Stomach (tissue), 4 donors: ENCODE results near the gene CA7.

Experiments used
- EP300 ChIP-seq: sonication (generic); formaldehyde crosslinking; IDR thresholded peaks from one replicate; pipeline ENCODE4 v1.6.1; 2017; ENCODE audit warnings: antibody characterized with exemption
- POLR2A ChIP-seq, 4 donors: fragments of 450-650 bp; IDR thresholded peaks; one replicate each; pipeline ENCODE4 v1.6.1; 2016; ENCODE audit warnings: antibody characterized with exemption in 4 of 4, control low read depth in 2 of 4, mild to moderate bottlenecking in 1 of 4, moderate library complexity in 1 of 4
- POLR2AphosphoS5 ChIP-seq, 3 donors: sonication (generic); formaldehyde crosslinking; IDR thresholded peaks; one replicate each; pipeline ENCODE4 v1.6.1; 2016; ENCODE audit warnings: antibody characterized with exemption in 3 of 3
- TF ChIP-seq, protein P1 (sequence below), 7 experiments: fragments of 450-650 bp in 4 of 7; fragments of 200-600 bp in 3 of 7; sonication (generic) in 3 of 7; IDR thresholded peaks; one replicate each; pipeline ENCODE4 v1.5.1; 2016 to 2019; ENCODE audit warnings: antibody characterized with exemption in 7 of 7, control low read depth in 2 of 7, mild to moderate bottlenecking in 1 of 7

DNA sequence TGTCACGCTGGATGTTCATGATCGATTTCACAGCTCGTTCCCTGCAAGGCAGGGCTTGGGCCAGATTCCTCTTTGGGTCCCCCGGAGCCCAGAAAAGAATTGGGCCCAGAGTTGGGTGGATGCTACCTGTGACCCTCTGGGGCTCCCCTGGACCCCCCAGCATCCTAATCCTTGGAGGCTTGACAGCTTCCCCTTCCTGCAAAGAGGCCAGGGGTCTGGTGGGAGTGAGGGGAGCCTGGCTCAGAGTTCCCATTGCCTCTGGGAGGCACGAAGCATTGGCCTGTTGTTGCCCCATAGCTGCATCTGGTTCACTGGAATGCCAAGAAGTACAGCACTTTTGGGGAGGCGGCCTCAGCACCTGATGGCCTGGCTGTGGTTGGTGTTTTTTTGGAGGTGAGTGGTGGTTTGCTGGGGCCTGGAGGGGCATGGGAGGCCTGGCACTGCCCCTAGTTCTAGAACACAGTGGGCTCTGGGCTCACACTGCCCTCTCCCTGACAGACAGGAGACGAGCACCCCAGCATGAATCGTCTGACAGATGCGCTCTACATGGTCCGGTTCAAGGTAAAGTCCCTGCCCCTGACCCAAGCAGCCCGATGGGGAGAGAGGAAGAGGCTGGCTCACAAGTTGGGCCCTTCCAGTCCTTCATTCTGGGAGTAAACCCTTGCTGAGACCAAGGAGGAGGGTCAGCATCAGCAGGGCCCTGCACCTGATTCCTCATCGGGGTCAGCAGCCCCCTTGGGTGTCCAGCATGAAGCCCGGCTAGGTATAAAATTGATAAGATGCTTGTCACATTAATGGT, 7.2 kb downstream of the CA7 start:
- TF ChIP-seq, protein P1, sequence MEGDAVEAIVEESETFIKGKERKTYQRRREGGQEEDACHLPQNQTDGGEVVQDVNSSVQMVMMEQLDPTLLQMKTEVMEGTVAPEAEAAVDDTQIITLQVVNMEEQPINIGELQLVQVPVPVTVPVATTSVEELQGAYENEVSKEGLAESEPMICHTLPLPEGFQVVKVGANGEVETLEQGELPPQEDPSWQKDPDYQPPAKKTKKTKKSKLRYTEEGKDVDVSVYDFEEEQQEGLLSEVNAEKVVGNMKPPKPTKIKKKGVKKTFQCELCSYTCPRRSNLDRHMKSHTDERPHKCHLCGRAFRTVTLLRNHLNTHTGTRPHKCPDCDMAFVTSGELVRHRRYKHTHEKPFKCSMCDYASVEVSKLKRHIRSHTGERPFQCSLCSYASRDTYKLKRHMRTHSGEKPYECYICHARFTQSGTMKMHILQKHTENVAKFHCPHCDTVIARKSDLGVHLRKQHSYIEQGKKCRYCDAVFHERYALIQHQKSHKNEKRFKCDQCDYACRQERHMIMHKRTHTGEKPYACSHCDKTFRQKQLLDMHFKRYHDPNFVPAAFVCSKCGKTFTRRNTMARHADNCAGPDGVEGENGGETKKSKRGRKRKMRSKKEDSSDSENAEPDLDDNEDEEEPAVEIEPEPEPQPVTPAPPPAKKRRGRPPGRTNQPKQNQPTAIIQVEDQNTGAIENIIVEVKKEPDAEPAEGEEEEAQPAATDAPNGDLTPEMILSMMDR (IDR thresholded peaks at IDR 0.05): no peak
- TF ChIP-seq EP300 (no peak), POLR2AphosphoS5 (IDR thresholded peaks at IDR 0.05) (no peak), POLR2A (IDR thresholded peaks at IDR 0.05) (no peak)
